ENCODE measurements around the gene GPR176. TPM values are rescaled to one million over a fixed set of nuclear protein-coding genes. Genes with fewer than 3 reads are reported as not detected.

The GPR176 gene
- total RNA-seq, 1 donor from 2014 or later = 20.6 TPM

- no peaks in the 10 kb centered on the region for H4K20me1 ChIP-seq (ENCODE audit: low read depth)
- no peaks in the 10 kb centered on the region for H3K9me3 ChIP-seq (ENCODE audit: low read depth)
- H3F3A ChIP-seq (ENCODE audit: low read depth) = peaks cover 7% of the 10 kb centered on the region
- H3K4me3 ChIP-seq = peak overlapping the region; percentile 92
- TF ChIP-seq CTCF (IDR thresholded peaks at IDR 0.05) (no peak), EZH2phosphoT487 (IDR thresholded peaks at IDR 0.05) (no peak), EZH2 (IDR thresholded peaks at IDR 0.05) (no peak)
- peak overlapping the region; percentile 78 for H3K4me2 ChIP-seq
- H2AFZ ChIP-seq (replicated peaks) = peak overlapping the region; percentile 92
- H3K27me3 ChIP-seq = peaks cover 7% of the 10 kb centered on the region
- Mint-ChIP-seq H3K27me3 (ENCODE audit: insufficient read depth, low read depth) (peaks cover 24% of the 10 kb centered on the region), H3K4me1 (peaks cover 12% of the 10 kb centered on the region), H3K4me3 (peak overlapping the region; percentile 85), H3K9me3 (peaks cover 6% of the 10 kb centered on the region), H3K27ac (no peak overlapping the region), H3K36me3 (peaks cover 2% of the 10 kb centered on the region)
- DNase-seq (ENCODE audit: low spot score) = no peak
- peaks cover 17% of the 10 kb centered on the region for H3K4me1 ChIP-seq
- no peak overlapping the region for H3K9ac ChIP-seq
- peaks cover 37% of the 10 kb centered on the region for H3K79me2 ChIP-seq (ENCODE audit: low read depth)
- H3K36me3 ChIP-seq = no peaks in the 10 kb centered on the region
- no peak overlapping the region for H3K27ac ChIP-seq
Measured at GRCh38 chr15:39921274-39921638, 1.2 kb upstream of the GPR176 start.

DNA sequence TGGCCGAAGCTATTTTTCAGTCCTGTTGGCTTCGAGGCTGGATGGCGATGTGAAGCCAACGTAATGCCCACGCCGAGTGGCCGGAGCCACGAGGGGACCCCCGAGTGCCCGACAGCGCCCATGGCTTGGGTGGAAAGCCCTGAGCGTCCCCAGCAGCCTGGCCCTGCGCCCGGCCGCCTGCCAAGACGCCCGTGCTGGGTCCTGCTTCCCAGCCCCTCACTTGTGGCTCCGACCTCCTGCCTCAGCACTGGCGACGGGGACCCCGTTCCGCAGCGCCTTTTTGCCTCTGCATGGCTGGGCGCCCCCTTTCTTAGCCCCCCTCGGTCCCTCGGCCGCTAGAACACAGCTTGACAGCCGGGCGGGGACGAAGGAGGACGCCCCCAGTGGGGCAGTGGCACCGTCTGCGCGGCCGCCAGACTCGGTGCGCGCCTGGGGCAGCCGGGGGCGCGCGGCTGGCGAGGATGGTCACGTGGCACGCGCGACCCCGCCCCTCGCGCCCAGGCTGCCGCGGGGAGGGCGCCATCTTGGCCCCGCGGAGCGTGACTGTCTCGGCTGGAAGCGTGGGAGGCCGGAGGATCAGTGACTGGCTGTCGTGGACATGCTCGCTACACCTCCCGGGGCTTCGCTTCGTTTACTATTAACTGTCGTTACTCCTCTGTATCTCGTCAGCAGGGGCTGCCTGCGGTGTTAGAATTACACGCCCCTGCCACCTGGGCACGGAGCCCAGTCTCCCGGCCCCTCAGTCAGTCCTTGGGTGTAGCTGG, 626 bp upstream of the GPR176 start:
- peak overlapping the region; percentile 92 for H3K4me3 ChIP-seq
- Mint-ChIP-seq H3K9me3 (peaks cover 6% of the 10 kb centered on the region), H3K27me3 (ENCODE audit: insufficient read depth, low read depth) (peaks cover 24% of the 10 kb centered on the region), H3K27ac (no peak overlapping the region), H3K4me1 (peaks cover 12% of the 10 kb centered on the region), H3K4me3 (peak overlapping the region; percentile 85), H3K36me3 (peaks cover 2% of the 10 kb centered on the region)
- H3K9me3 ChIP-seq (ENCODE audit: low read depth) = no peaks in the 10 kb centered on the region
- H3K36me3 ChIP-seq = no peaks in the 10 kb centered on the region
- peak; percentile 90 for DNase-seq (ENCODE audit: low spot score)
- no peak overlapping the region for H3K9ac ChIP-seq
- H4K20me1 ChIP-seq (ENCODE audit: low read depth) = no peaks in the 10 kb centered on the region
- peak overlapping the region; percentile 78 for H3K4me2 ChIP-seq
- H3K79me2 ChIP-seq (ENCODE audit: low read depth) = peaks cover 43% of the 10 kb centered on the region
- H3K4me1 ChIP-seq = peaks cover 17% of the 10 kb centered on the region
- TF ChIP-seq EZH2phosphoT487 (IDR thresholded peaks at IDR 0.05) = no peak
- TF ChIP-seq CTCF (IDR thresholded peaks at IDR 0.05) = peak; percentile 25
- TF ChIP-seq EZH2 (IDR thresholded peaks at IDR 0.05) = no peak
- H3F3A ChIP-seq (ENCODE audit: low read depth) = peaks cover 7% of the 10 kb centered on the region
- H3K27ac ChIP-seq = no peak overlapping the region
- H2AFZ ChIP-seq (replicated peaks) = peak overlapping the region; percentile 92
- peaks cover 7% of the 10 kb centered on the region for H3K27me3 ChIP-seq

GRCh38 chr15:39919411-39919747, 687 bp downstream of the GPR176 start:
- peak; percentile 54 for DNase-seq (ENCODE audit: low spot score)
- no peak for TF ChIP-seq EZH2phosphoT487 (IDR thresholded peaks at IDR 0.05)
- TF ChIP-seq EZH2 (IDR thresholded peaks at IDR 0.05) = no peak
- no peak for TF ChIP-seq CTCF (IDR thresholded peaks at IDR 0.05)
- Mint-ChIP-seq H3K4me3 (peak overlapping the region; percentile 84), H3K9me3 (peaks cover 10% of the 10 kb centered on the region), H3K4me1 (peaks cover 12% of the 10 kb centered on the region), H3K36me3 (peaks cover 2% of the 10 kb centered on the region), H3K27me3 (ENCODE audit: insufficient read depth, low read depth) (peaks cover 24% of the 10 kb centered on the region), H3K27ac (no peak overlapping the region)
- Histone ChIP-seq H3K4me2 (peak overlapping the region; percentile 78), H3K9me3 (ENCODE audit: low read depth) (no peaks in the 10 kb centered on the region), H3F3A (ENCODE audit: low read depth) (peaks cover 7% of the 10 kb centered on the region), H2AFZ (replicated peaks) (peak overlapping the region; percentile 92), H3K27ac (no peak overlapping the region), H3K79me2 (ENCODE audit: low read depth) (peaks cover 56% of the 10 kb centered on the region), H3K4me1 (peaks cover 17% of the 10 kb centered on the region), H4K20me1 (ENCODE audit: low read depth) (no peaks in the 10 kb centered on the region), H3K4me3 (peak overlapping the region; percentile 92), H3K9ac (peak overlapping the region; percentile 12), H3K27me3 (peaks cover 7% of the 10 kb centered on the region), H3K36me3 (no peaks in the 10 kb centered on the region)

Data from neural progenitor cell (in vitro differentiated cells).